WTC11 (cell line): ENCODE measurements around the gene RASL12. TPM values are rescaled to one million over a fixed set of nuclear protein-coding genes. Genes with fewer than 3 reads are reported as not detected.

ENCODE experiments used
- ATAC-seq: fragments of 200-7000 bp; cut with Tn5 transposase; 2 replicates; pipeline ENCODE4 v1.10.0; 2021; ENCODE audit warnings: mild to moderate bottlenecking, moderate library complexity
- CTCF ChIA-PET: fragments of 300-600 bp; sonication (Branson Sonifier 250); formaldehyde crosslinking; loops from one replicate; lab custom pipeline; 2021; ENCODE audit warnings: antibody characterized with exemption; lab: Charles Lee
- POLR2A ChIA-PET: fragments of 350-600 bp; sonication (Branson Sonifier 250); formaldehyde crosslinking; loops from one replicate; lab custom pipeline; 2021; ENCODE audit warnings: antibody characterized with exemption; lab: Charles Lee
- DNase-seq: peaks from one replicate; pipeline ENCODE4 v3.0.0; 2021; ENCODE audit warnings: low spot score
- H3K27ac Mint-ChIP-seq: 2 replicates; pipeline ENCODE4 v1.8.0; 2021; ENCODE audit warnings: mixed read lengths
- H3K27me3 Mint-ChIP-seq: 2 replicates; pipeline ENCODE4 v1.8.0; 2021; ENCODE audit warnings: low read depth, mild to moderate bottlenecking, moderate library complexity, mixed read lengths
- H3K36me3 Mint-ChIP-seq: 2 replicates; pipeline ENCODE4 v1.8.0; 2021; ENCODE audit warnings: mixed read lengths
- H3K4me1 Mint-ChIP-seq: 2 replicates; pipeline ENCODE4 v1.8.0; 2022; ENCODE audit warnings: mixed read lengths
- H3K4me3 Mint-ChIP-seq: 2 replicates; pipeline ENCODE4 v1.8.0; 2021; ENCODE audit warnings: mild to moderate bottlenecking, moderate library complexity, mixed read lengths
- H3K9me3 Mint-ChIP-seq: 2 replicates; pipeline ENCODE4 v1.8.0; 2021; ENCODE audit warnings: mixed read lengths
- ATF2 ChIP-seq: sonication (generic); formaldehyde crosslinking; IDR thresholded peaks from 2 replicates; pipeline ENCODE4 v1.8.1; 2022; ENCODE audit warnings: low read depth, missing genetic modification reagents, borderline replicate concordance
- ATF3 ChIP-seq: sonication (generic); formaldehyde crosslinking; conservative IDR thresholded peaks from 2 replicates; pipeline ENCODE4 v1.8.1; 2022; ENCODE audit warnings: mild to moderate bottlenecking, missing genetic modification reagents
- CDX4 ChIP-seq: fragments of 250-450 bp; sonication (Bioruptor Pico); IDR thresholded peaks from 2 replicates; pipeline ENCODE4 v1.9.0; 2021; ENCODE audit warnings: moderate library complexity, mild to moderate bottlenecking, inconsistent platforms, borderline replicate concordance
- CTCF ChIP-seq: fragments of 200-600 bp; IDR thresholded peaks from 2 replicates; pipeline ENCODE4 v1.8.0; 2022; ENCODE audit warnings: antibody characterized with exemption
- EMX1 ChIP-seq: fragments of 250-450 bp; sonication (Bioruptor Pico); IDR thresholded peaks from 2 replicates; pipeline ENCODE4 v1.8.0; 2021; ENCODE audit warnings: mild to moderate bottlenecking
- GABPB1 ChIP-seq: sonication (generic); formaldehyde crosslinking; IDR thresholded peaks from 2 replicates; pipeline ENCODE4 v1.8.1; 2023; ENCODE audit warnings: mild to moderate bottlenecking, missing genetic modification reagents
- GRHL2 ChIP-seq: fragments of 250-450 bp; sonication (Bioruptor Pico); IDR thresholded peaks from 2 replicates; pipeline ENCODE4 v1.8.0; 2022; ENCODE audit warnings: mild to moderate bottlenecking, moderate library complexity; ENCODE audit not compliant: insufficient replicate concordance, severe bottlenecking
- GTF2I ChIP-seq: fragments of 250-450 bp; sonication (Bioruptor Pico); conservative IDR thresholded peaks from 2 replicates; pipeline ENCODE4 v1.4.0; 2021; ENCODE audit warnings: mild to moderate bottlenecking
- MAX ChIP-seq: sonication (generic); formaldehyde crosslinking; IDR thresholded peaks from 2 replicates; pipeline ENCODE4 v1.8.0; 2022; ENCODE audit warnings: mild to moderate bottlenecking, missing genetic modification reagents
- NFE2L1 ChIP-seq: sonication (generic); formaldehyde crosslinking; IDR thresholded peaks from 2 replicates; pipeline ENCODE4 v1.8.1; 2023; ENCODE audit warnings: missing genetic modification reagents
- NR1H2 ChIP-seq: sonication (generic); formaldehyde crosslinking; IDR thresholded peaks from 2 replicates; pipeline ENCODE4 v1.9.0; 2021; ENCODE audit warnings: mild to moderate bottlenecking, moderate library complexity, missing genetic modification reagents
- NR2C2 ChIP-seq: sonication (generic); formaldehyde crosslinking; IDR thresholded peaks from 2 replicates; pipeline ENCODE4 v1.8.0; 2022; ENCODE audit warnings: mild to moderate bottlenecking, missing genetic modification reagents
- PREB ChIP-seq: sonication (generic); formaldehyde crosslinking; IDR thresholded peaks from 2 replicates; pipeline ENCODE4 v1.8.1; 2022; ENCODE audit warnings: mild to moderate bottlenecking, missing genetic modification reagents, moderate library complexity, borderline replicate concordance
- RELA ChIP-seq: sonication (generic); formaldehyde crosslinking; IDR thresholded peaks from 2 replicates; pipeline ENCODE4 v1.8.1; 2022; ENCODE audit warnings: missing genetic modification reagents, mild to moderate bottlenecking, borderline replicate concordance
- USF1 ChIP-seq: sonication (generic); formaldehyde crosslinking; IDR thresholded peaks from 2 replicates; pipeline ENCODE4 v1.8.0; 2022; ENCODE audit warnings: mild to moderate bottlenecking, missing genetic modification reagents
- ZNF219 ChIP-seq: sonication (generic); formaldehyde crosslinking; IDR thresholded peaks from 2 replicates; pipeline ENCODE4 v1.8.0; 2023; ENCODE audit warnings: missing genetic modification reagents, mild to moderate bottlenecking, borderline replicate concordance
- ZNF512 ChIP-seq: sonication (generic); formaldehyde crosslinking; IDR thresholded peaks from 2 replicates; pipeline ENCODE4 v1.8.1; 2022; ENCODE audit warnings: missing genetic modification reagents, borderline replicate concordance
- total RNA-seq: library from RNA; stranded (reverse); gene quantifications from 3 replicates; pipeline ENCODE4 v1.2.3, GENCODE V29; 2021

RASL12 gene
- total RNA-seq, 1 experiment from 2014 or later = 5.6 TPM

- TF ChIP-seq RELA (no peak), ZNF219 (CRISPR knock-in tag) (no peak), EMX1 (CRISPR knock-in tag) (no peak), MAX (no peak), CDX4 (CRISPR knock-in tag) (no peak)
Observed at GRCh38 chr15:65040461-65040860, 27.3 kb downstream of the RASL12 start (continued).

- H3K4me1 Mint-ChIP-seq = no peaks in the 10 kb centered on the region
- ChIA-PET CTCF (interaction anchor here (0.8 to 1.5 kb wide), 6 partner anchors 15 to 146 kb away, joined by 3 to 7 read pairs (median 4); partner anchors contain the start of genes CLPX and KBTBD13), POLR2A (no interaction called here)
- no peaks in the 10 kb centered on the region for H3K9me3 Mint-ChIP-seq
- TF ChIP-seq GRHL2 (CRISPR knock-in tag) (no peak), MAX (no peak), PREB (CRISPR knock-in tag) (no peak), NFE2L1 (CRISPR knock-in tag) (no peak)
- no peaks in the 10 kb centered on the region for H3K36me3 Mint-ChIP-seq
- H3K27ac Mint-ChIP-seq = no peak overlapping the region
- no peak for DNase-seq
- H3K4me3 Mint-ChIP-seq = no peak overlapping the region
- no peak for ATAC-seq
- H3K27me3 Mint-ChIP-seq = no peaks in the 10 kb centered on the region; the same call in 1 of the 2 replicates
Observed at GRCh38 chr15:65038836-65039235, 29.0 kb downstream of the RASL12 start.

GRCh38 chr15:65038428-65038827, 29.4 kb downstream of the RASL12 start:
- no peak overlapping the region for H3K4me3 Mint-ChIP-seq
- no peaks in the 10 kb centered on the region for H3K4me1 Mint-ChIP-seq
- TF ChIP-seq GRHL2 (CRISPR knock-in tag) = no peak
- peak; percentile 52; the same call in 1 of the 2 replicates for TF ChIP-seq GTF2I
- H3K36me3 Mint-ChIP-seq = no peaks in the 10 kb centered on the region
- DNase-seq (no peak), ATAC-seq (no peak)
- no peaks in the 10 kb centered on the region for H3K9me3 Mint-ChIP-seq
- CTCF ChIA-PET = interaction anchor here (0.9 to 1.5 kb wide), 2 partner anchors 39 to 48 kb away, joined by 3 to 7 read pairs; partner anchors contain the start of gene KBTBD13
- no peak overlapping the region for H3K27ac Mint-ChIP-seq
- no peaks in the 10 kb centered on the region; the same call in 1 of the 2 replicates for H3K27me3 Mint-ChIP-seq
- POLR2A ChIA-PET = no interaction called here

- CTCF ChIA-PET = no interaction called here
- DNase-seq = no peak
- no peak overlapping the region for H3K27ac Mint-ChIP-seq
- H3K9me3 Mint-ChIP-seq = no peaks in the 10 kb centered on the region
- TF ChIP-seq GABPB1 (CRISPR knock-in tag) (no peak), NR2C2 (no peak), EMX1 (CRISPR knock-in tag) (no peak), ZNF512 (no peak), CTCF (no peak), ATF3 (CRISPR knock-in tag) (no peak), CDX4 (CRISPR knock-in tag) (no peak), ATF2 (CRISPR knock-in tag) (no peak), NR1H2 (CRISPR knock-in tag) (no peak), USF1 (no peak)
- TF ChIP-seq, all 79 proteins: peak for 0
- POLR2A ChIA-PET = no interaction called here
- no peak overlapping the region for H3K4me3 Mint-ChIP-seq
- no peak for ATAC-seq
- H3K36me3 Mint-ChIP-seq = no peaks in the 10 kb centered on the region
- peaks cover 6% of the 10 kb centered on the region for H3K4me1 Mint-ChIP-seq
- H3K27me3 Mint-ChIP-seq = no peaks in the 10 kb centered on the region; the same call in 1 of the 2 replicates
Observed at GRCh38 chr15:65037309-65037708, 30.5 kb downstream of the RASL12 start.
